GM19238 (cell line): ENCODE measurements around the gene OR11G2.
"Not testable (repeated sequence)": the region's sequence is repeated elsewhere in the genome, so short reads cannot be mapped to it uniquely, and the experiment has no call there.

ENCODE experiments used
- DNase-seq: peaks from one replicate; pipeline ENCODE4 v3.0.0; 2011; ENCODE audit warnings: low spot score; ENCODE audit not compliant: insufficient read length

The OR11G2 gene

GRCh38 chr14:20223410-20223809 is 32.7 kb downstream of the OR11G2 start, which contains the start of gene OR11H6:
Gene OR11H6 (plus strand): TSS chr14:20223710. CDS start chr14:20223710, 0 bp downstream.
- no peak for DNase-seq

- DNase-seq = no peak
Observed at GRCh38 chr14:20228681-20229080, 38.0 kb downstream of the OR11G2 start, which contains the start of gene OR11H7. Gene OR11H7 (plus strand): TSS chr14:20228981.

GRCh38 chr14:20235415-20235814 is 44.7 kb downstream of the OR11G2 start:
- DNase-seq = not testable (repeated sequence)

- DNase-seq = no peak
Observed at GRCh38 chr14:20247646-20248246, 57.0 kb downstream of the OR11G2 start.
